Natural killer cell (primary cell): ENCODE results near the gene FEN1. TPM values are rescaled to one million over a fixed set of nuclear protein-coding genes. Genes with fewer than 3 reads are reported as not detected.

Source experiments
- ATAC-seq, 3 donors: fragments of 150-1000 bp in 2 of 3; fragments of 200-7000 bp in 1 of 3; cut with Tn5 transposase; 1 replicate in 1 of 3; 2 replicates in 2 of 3; pipeline ENCODE4 v1.10.0; 2021; ENCODE audit warnings: mild to moderate bottlenecking in 2 of 3, moderate library complexity in 2 of 3
- DNase-seq, 2 donors: peaks; one replicate each; pipeline versions ENCODE4 v3.0.0 to v3.0.0-alpha.2; 2013 to 2021; ENCODE audit warnings: mixed read lengths in 1 of 2
- H3K27ac ChIP-seq: one replicate; pipeline ENCODE4 v1.5.1; 2013; ENCODE audit warnings: mild to moderate bottlenecking, low read length
- H3K27me3 ChIP-seq: one replicate; pipeline ENCODE4 v1.6.1; 2013; ENCODE audit warnings: low read length; ENCODE audit not compliant: control insufficient read depth, insufficient read depth
- H3K36me3 ChIP-seq: one replicate; pipeline ENCODE4 v1.6.1; 2013; ENCODE audit warnings: low read length; ENCODE audit not compliant: control insufficient read depth, insufficient read depth
- H3K4me1 ChIP-seq: one replicate; pipeline ENCODE4 v1.6.1; 2013; ENCODE audit warnings: low read length; ENCODE audit not compliant: control insufficient read depth, insufficient read depth
- H3K4me3 ChIP-seq: one replicate; pipeline ENCODE4 v1.5.1; 2013; ENCODE audit warnings: low read length
- H3K9me3 ChIP-seq: one replicate; pipeline ENCODE4 v1.6.1; 2013; ENCODE audit warnings: low read length; ENCODE audit not compliant: control insufficient read depth, insufficient read depth
- H3K27ac Mint-ChIP-seq, 2 donors: one replicate each; pipeline ENCODE4 v1.8.0; 2022; ENCODE audit warnings: mild to moderate bottlenecking in 2 of 2, mixed read lengths in 2 of 2, moderate library complexity in 1 of 2
- H3K27me3 Mint-ChIP-seq, 2 donors: one replicate each; pipeline ENCODE4 v1.8.0; 2022; ENCODE audit warnings: low read depth in 2 of 2, mixed read lengths in 2 of 2
- H3K36me3 Mint-ChIP-seq: one replicate; pipeline ENCODE4 v1.8.0; 2022; ENCODE audit warnings: mixed read lengths
- H3K4me1 Mint-ChIP-seq, 2 donors: one replicate each; pipeline ENCODE4 v1.8.0; 2022; ENCODE audit warnings: mixed read lengths in 2 of 2
- H3K4me3 Mint-ChIP-seq: one replicate; pipeline ENCODE4 v1.8.0; 2022; ENCODE audit warnings: mild to moderate bottlenecking, moderate library complexity, mixed read lengths
- H3K9me3 Mint-ChIP-seq, 2 donors: one replicate each; pipeline ENCODE4 v1.8.0; 2022; ENCODE audit warnings: mixed read lengths in 2 of 2
- CTCF ChIP-seq: fragments of 200-600 bp; IDR thresholded peaks from one replicate; pipeline ENCODE4 v1.8.0; 2022; ENCODE audit warnings: antibody characterized with exemption
- WGBS: methylation state at CpG from one replicate; pipeline ENCODE4 v1.1.7; 2013; ENCODE audit warnings: missing lambda C conversion rate; ENCODE audit not compliant: insufficient coverage; 5-methylcytosine and 5-hydroxymethylcytosine counted together
- intact Hi-C: fragments of 100-400 bp; cut with micrococcal nuclease; formaldehyde crosslinking; loops from one replicate; pipeline ENCODE4 v1.14.2; 2022
- total RNA-seq, 4 donors: library from RNA; stranded (reverse); fragments of 120-200 nt in 1 of 4; gene quantifications; one replicate each; pipeline versions ENCODE4 v1.2.3 to v1.2.4, GENCODE V29; 2013 to 2022

The FEN1 gene
- total RNA-seq, 3 donors from 2014 or later (not counting 1 experiment from before 2014, with no cell fraction given) = 14.2 to 17.8 (median 17.5) TPM

GRCh38 chr11:61783717-61784505 lies 8.8 kb upstream of the FEN1 start:
- H3K27me3 ChIP-seq = no peaks in the 10 kb centered on the region

GRCh38 chr11:61784506-61784805 lies 8.3 kb upstream of the FEN1 start:
- Mint-ChIP-seq H3K27ac (peak overlapping the region in 1 of 2 donors; percentile 56), H3K27me3 (no peaks in the 10 kb centered on the region), H3K4me3 (no peak overlapping the region), H3K9me3 (no peaks in the 10 kb centered on the region), H3K4me1 (peaks cover 0 to 14% of the 10 kb centered on the region in 2 donors), H3K36me3 (no peaks in the 10 kb centered on the region)
- ATAC-seq (no peak), DNase-seq (no peak)
- no peaks in the 10 kb centered on the region for H3K4me1 ChIP-seq
- WGBS = 84% methylated on average over 7 of the region's 7 CpGs
- no peaks in the 10 kb centered on the region for H3K27me3 ChIP-seq
- H3K27ac ChIP-seq = no peak overlapping the region
- peaks cover 35% of the 10 kb centered on the region for H3K36me3 ChIP-seq
- H3K4me3 ChIP-seq = no peak overlapping the region
- H3K9me3 ChIP-seq = no peaks in the 10 kb centered on the region
- no peak for TF ChIP-seq CTCF
- intact Hi-C loops = no loop called here

More at GRCh38 chr11:61783717-61784505, 8.8 kb upstream of the FEN1 start:
- no peak for ATAC-seq
- Histone ChIP-seq H3K27ac (no peak overlapping the region), H3K9me3 (no peaks in the 10 kb centered on the region), H3K4me3 (no peak overlapping the region), H3K36me3 (peaks cover 29% of the 10 kb centered on the region), H3K4me1 (no peaks in the 10 kb centered on the region)
- Mint-ChIP-seq H3K27me3 (no peaks in the 10 kb centered on the region), H3K4me3 (no peak overlapping the region), H3K9me3 (no peaks in the 10 kb centered on the region), H3K36me3 (no peaks in the 10 kb centered on the region), H3K27ac (peak overlapping the region in 1 of 2 donors; percentile 56), H3K4me1 (peaks cover 0 to 12% of the 10 kb centered on the region in 2 donors)
- no peak for DNase-seq
- TF ChIP-seq CTCF = no peak
- WGBS = 84% methylated on average over 13 of the region's 13 CpGs
- intact Hi-C loops = no loop called here

- Histone ChIP-seq H3K4me3 (no peak overlapping the region), H3K27ac (no peak overlapping the region), H3K9me3 (no peaks in the 10 kb centered on the region), H3K27me3 (no peaks in the 10 kb centered on the region), H3K36me3 (peaks cover 44% of the 10 kb centered on the region), H3K4me1 (no peaks in the 10 kb centered on the region)
- Mint-ChIP-seq H3K27ac (no peak overlapping the region), H3K9me3 (no peaks in the 10 kb centered on the region), H3K27me3 (no peaks in the 10 kb centered on the region), H3K4me1 (peaks cover 0 to 24% of the 10 kb centered on the region in 2 donors), H3K4me3 (no peak overlapping the region), H3K36me3 (no peaks in the 10 kb centered on the region)
- ATAC-seq = no peak
- no peak for TF ChIP-seq CTCF
- 93% methylated on average over 11 of the region's 11 CpGs for WGBS
- DNase-seq = no peak
- intact Hi-C loops = no loop called here
Observed at GRCh38 chr11:61785837-61786402, 6.8 kb upstream of the FEN1 start.
